CD4-positive, alpha-beta T cell treated with Interleukin-1 beta for 1 hour (primary cell): Measurements from ENCODE around the gene LUZP1.
A peak's percentile ranks its signal among the peaks of the same experiment; 100 is the strongest.

ENCODE experiments used
- DNase-seq, 2 donors: peaks; one replicate each; pipeline ENCODE4 v3.0.0-alpha.2; 2020 to 2022

Gene LUZP1

GRCh38 chr1:23150742-23151141 is 17.9 kb downstream of the LUZP1 start:
- no peak for DNase-seq

GRCh38 chr1:23150125-23150524 is 18.5 kb downstream of the LUZP1 start:
- DNase-seq = no peak

GRCh38 chr1:23149114-23149513 is 19.5 kb downstream of the LUZP1 start:
- no peak for DNase-seq

- DNase-seq = peak in 1 of 2 donors; percentile 18
Measured at GRCh38 chr1:23148084-23148483, 20.6 kb downstream of the LUZP1 start.

GRCh38 chr1:23140940-23141596 is 27.6 kb downstream of the LUZP1 start:
- no peak for DNase-seq

- DNase-seq = no peak
Measured at GRCh38 chr1:23135268-23135667, 33.4 kb downstream of the LUZP1 start.

GRCh38 chr1:23134055-23134454 is 34.6 kb downstream of the LUZP1 start:
- DNase-seq = no peak

- DNase-seq = no peak
Measured at GRCh38 chr1:23133587-23133986, 35.1 kb downstream of the LUZP1 start.

GRCh38 chr1:23132033-23132432 is 36.6 kb downstream of the LUZP1 start:
- DNase-seq = no peak

GRCh38 chr1:23129846-23130245 is 38.8 kb downstream of the LUZP1 start:
- no peak for DNase-seq

GRCh38 chr1:23126801-23127200 is 41.9 kb downstream of the LUZP1 start:
- DNase-seq = no peak

GRCh38 chr1:23126200-23126599 is 42.5 kb downstream of the LUZP1 start:
- no peak for DNase-seq

- no peak for DNase-seq
Measured at GRCh38 chr1:23125489-23125888, 43.2 kb downstream of the LUZP1 start.

GRCh38 chr1:23124259-23125026 is 44.2 kb downstream of the LUZP1 start:
- no peak for DNase-seq

- no peak for DNase-seq
Measured at GRCh38 chr1:23123528-23123927, 45.1 kb downstream of the LUZP1 start.

GRCh38 chr1:23122796-23123195 is 45.9 kb downstream of the LUZP1 start:
- DNase-seq = no peak

- DNase-seq = no peak
Measured at GRCh38 chr1:23122023-23122748, 46.5 kb downstream of the LUZP1 start.

- DNase-seq = no peak
Measured at GRCh38 chr1:23120383-23120782, 48.3 kb downstream of the LUZP1 start.

GRCh38 chr1:23118957-23119792 is 49.5 kb downstream of the LUZP1 start:
- DNase-seq = peak; percentile 70 to 79

- DNase-seq = no peak
Measured at GRCh38 chr1:23118407-23118806, 50.2 kb downstream of the LUZP1 start.

GRCh38 chr1:23116921-23117699 is 51.5 kb downstream of the LUZP1 start:
- no peak for DNase-seq

GRCh38 chr1:23116216-23116836 is 52.3 kb downstream of the LUZP1 start:
- no peak for DNase-seq
